ENCODE measurements around the gene DUSP12. TPM values are rescaled to one million over a fixed set of nuclear protein-coding genes. Genes with fewer than 3 reads are reported as not detected.

Gene DUSP12
- total and polyA plus RNA-seq, 2 experiments from 2014 or later: 35.4 to 47.9 TPM

GRCh38 chr1:161782886-161783285 lies 33.3 kb downstream of the DUSP12 start:
- H3K4me3 ChIP-seq: no peak overlapping the region
- no peak overlapping the region for H2AFZ ChIP-seq
- no peak overlapping the region for H3K27ac ChIP-seq
- H3K9me2 ChIP-seq (replicated peaks; ENCODE audit: insufficient read depth): no peaks in the 10 kb centered on the region
- no peak for DNase-seq (ENCODE audit: low spot score)
- no peaks in the 10 kb centered on the region for H3K27me3 ChIP-seq
- H3K79me2 ChIP-seq: peaks cover 8% of the 10 kb centered on the region
- no peak overlapping the region for H3K4me2 ChIP-seq
- H3K36me3 ChIP-seq (replicated peaks; ENCODE audit: insufficient read depth, low read depth): no peaks in the 10 kb centered on the region
- H3K4me1 ChIP-seq (ENCODE audit: insufficient read depth): no peaks in the 10 kb centered on the region
- TF ChIP-seq EZH2 (IDR thresholded peaks at IDR 0.05; ENCODE audit: borderline replicate concordance) (no peak), CTCF (IDR thresholded peaks at IDR 0.05; ENCODE audit: poor library complexity) (no peak), EZH2phosphoT487 (IDR thresholded peaks at IDR 0.05; ENCODE audit: low read depth, severe bottlenecking, unreplicated experiment) (no peak)
- H3K9me3 ChIP-seq (ENCODE audit: low read depth): no peaks in the 10 kb centered on the region
- no peaks in the 10 kb centered on the region for H4K20me1 ChIP-seq (ENCODE audit: insufficient read depth, poor library complexity, severe bottlenecking)
- WGBS (ENCODE audit: low lambda C conversion rate, missing lambda C conversion rate): 92% methylated on average over 4 of the region's 4 CpGs

DNA sequence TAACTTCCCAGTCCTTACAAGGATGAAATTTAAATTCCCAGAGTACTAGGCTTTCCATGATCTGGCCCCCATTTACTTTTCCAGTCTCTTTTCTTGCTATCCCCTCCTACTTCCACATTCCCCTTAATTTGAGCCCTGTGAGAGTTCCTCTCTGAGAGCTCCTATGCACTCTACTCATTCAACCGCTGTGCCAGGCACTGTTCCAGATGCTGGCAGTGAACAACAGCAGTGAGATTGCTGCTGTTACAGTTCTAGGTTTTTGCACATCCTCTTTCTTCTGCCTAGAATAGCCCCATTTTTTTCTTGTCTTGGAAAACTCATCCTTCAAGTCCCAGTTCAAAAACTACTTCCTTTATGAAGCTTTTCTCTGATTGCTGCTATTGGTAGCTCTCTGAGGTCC lies 35.4 kb downstream of the DUSP12 start:
- H3K36me3 ChIP-seq (replicated peaks; ENCODE audit: insufficient read depth, low read depth): no peaks in the 10 kb centered on the region
- TF ChIP-seq CTCF (IDR thresholded peaks at IDR 0.05; ENCODE audit: poor library complexity) (no peak), EZH2 (IDR thresholded peaks at IDR 0.05; ENCODE audit: borderline replicate concordance) (no peak), EZH2phosphoT487 (IDR thresholded peaks at IDR 0.05; ENCODE audit: low read depth, severe bottlenecking, unreplicated experiment) (no peak)
- no peaks in the 10 kb centered on the region for H3K79me2 ChIP-seq
- H3K4me2 ChIP-seq: no peak overlapping the region
- H2AFZ ChIP-seq: no peak overlapping the region
- no peak overlapping the region for H3K4me3 ChIP-seq
- WGBS (ENCODE audit: low lambda C conversion rate, missing lambda C conversion rate): 93% methylated on average over 1 of the region's 1 CpG
- no peaks in the 10 kb centered on the region for H3K9me2 ChIP-seq (replicated peaks; ENCODE audit: insufficient read depth)
- no peaks in the 10 kb centered on the region for H4K20me1 ChIP-seq (ENCODE audit: insufficient read depth, poor library complexity, severe bottlenecking)
- DNase-seq (ENCODE audit: low spot score): no peak
- no peaks in the 10 kb centered on the region for H3K9me3 ChIP-seq (ENCODE audit: low read depth)
- no peak overlapping the region for H3K27ac ChIP-seq
- H3K4me1 ChIP-seq (ENCODE audit: insufficient read depth): no peaks in the 10 kb centered on the region
- no peaks in the 10 kb centered on the region for H3K27me3 ChIP-seq

DNA sequence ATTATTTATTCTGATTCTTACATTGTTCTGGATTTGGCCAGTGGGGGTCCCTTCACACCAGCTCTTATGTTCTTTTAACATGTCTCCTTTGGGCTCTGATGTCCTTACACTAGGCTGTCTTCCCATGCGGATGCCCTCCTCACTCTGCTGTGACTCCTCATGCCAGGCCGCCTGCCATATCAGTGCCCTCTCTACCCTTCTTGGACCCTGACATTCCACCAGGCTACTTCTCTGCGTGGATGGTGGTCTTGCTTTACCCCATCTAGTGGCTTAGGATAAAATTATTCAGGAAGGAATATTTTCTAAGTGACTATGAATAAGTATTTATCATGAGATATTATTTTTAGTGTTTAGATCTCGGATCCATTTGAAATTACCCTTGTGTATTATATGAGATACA lies 37.8 kb downstream of the DUSP12 start:
- no peaks in the 10 kb centered on the region for H3K27me3 ChIP-seq
- no peak for TF ChIP-seq EZH2phosphoT487 (IDR thresholded peaks at IDR 0.05; ENCODE audit: low read depth, severe bottlenecking, unreplicated experiment)
- no peak for TF ChIP-seq EZH2 (IDR thresholded peaks at IDR 0.05; ENCODE audit: borderline replicate concordance)
- no peak for TF ChIP-seq CTCF (IDR thresholded peaks at IDR 0.05; ENCODE audit: poor library complexity)
- H3K79me2 ChIP-seq: no peaks in the 10 kb centered on the region
- no peaks in the 10 kb centered on the region for H3K9me3 ChIP-seq (ENCODE audit: low read depth)
- no peaks in the 10 kb centered on the region for H4K20me1 ChIP-seq (ENCODE audit: insufficient read depth, poor library complexity, severe bottlenecking)
- DNase-seq (ENCODE audit: low spot score): no peak
- no peak overlapping the region for H3K4me3 ChIP-seq
- no peak overlapping the region for H3K27ac ChIP-seq
- H3K9me2 ChIP-seq (replicated peaks; ENCODE audit: insufficient read depth): no peaks in the 10 kb centered on the region
- no peaks in the 10 kb centered on the region for H3K36me3 ChIP-seq (replicated peaks; ENCODE audit: insufficient read depth, low read depth)
- H2AFZ ChIP-seq: no peak overlapping the region
- 92% methylated on average over 4 of the region's 4 CpGs for WGBS (ENCODE audit: low lambda C conversion rate, missing lambda C conversion rate)
- H3K4me2 ChIP-seq: no peak overlapping the region
- no peaks in the 10 kb centered on the region for H3K4me1 ChIP-seq (ENCODE audit: insufficient read depth)
